HepG2 (cell line): Measurements from ENCODE around the gene PPDPF. TPM values are rescaled to one million over a fixed set of nuclear protein-coding genes. Genes with fewer than 3 reads are reported as not detected.

Experiments
- ARNT2 ChIP-seq: sonication (generic); formaldehyde crosslinking; IDR thresholded peaks from 2 replicates; pipeline ENCODE4 v1.8.0; 2022; ENCODE audit warnings: mild to moderate bottlenecking, low read depth, missing genetic modification reagents, moderate library complexity
- ATF6 ChIP-seq: sonication (generic); formaldehyde crosslinking; conservative IDR thresholded peaks from 2 replicates; pipeline ENCODE4 v1.4.0; 2020; ENCODE audit warnings: missing genetic modification reagents
- CREM ChIP-seq, 2 experiments: sonication (generic) in 1 of 2; formaldehyde crosslinking in 1 of 2; IDR thresholded peaks; 2 replicates each; pipeline versions ENCODE4 v1.4.0 to v1.6.1; 2016 to 2020; ENCODE audit warnings: antibody characterized with exemption in 1 of 2, mild to moderate bottlenecking in 1 of 2, missing genetic modification reagents in 1 of 2
- DNMT3B ChIP-seq: conservative IDR thresholded peaks from 2 replicates; pipeline ENCODE4 v1.6.1; 2016; ENCODE audit warnings: missing biosample characterization, control low read depth
- EHMT2 ChIP-seq: fragments of 200-600 bp; sonication (generic); IDR thresholded peaks from 2 replicates; pipeline ENCODE4 v1.7.0; 2017; ENCODE audit warnings: antibody characterized with exemption, low read depth, low read length, borderline replicate concordance
- HMGA1 ChIP-seq: sonication (generic); formaldehyde crosslinking; conservative IDR thresholded peaks from 2 replicates; pipeline ENCODE4 v1.4.0; 2020; ENCODE audit warnings: missing genetic modification reagents
- HOXA5 ChIP-seq: sonication (generic); formaldehyde crosslinking; IDR thresholded peaks from 2 replicates; pipeline ENCODE4 v1.4.0; 2020; ENCODE audit warnings: missing genetic modification reagents
- KDM5A ChIP-seq: fragments of 200-600 bp; sonication (generic); IDR thresholded peaks from 2 replicates; pipeline ENCODE4 v1.7.0; 2018; ENCODE audit warnings: antibody characterized with exemption, mild to moderate bottlenecking, low read length, borderline replicate concordance
- NBN ChIP-seq: fragments of 450-650 bp; conservative IDR thresholded peaks from 2 replicates; pipeline ENCODE4 v1.6.1; 2017
- SMARCE1 ChIP-seq: fragments of 450-650 bp; IDR thresholded peaks from 2 replicates; pipeline ENCODE4 v1.6.1; 2017; ENCODE audit warnings: borderline replicate concordance
- TARDBP ChIP-seq: sonication (generic); formaldehyde crosslinking; IDR thresholded peaks from 2 replicates; pipeline ENCODE4 v1.8.0; 2022; ENCODE audit warnings: mild to moderate bottlenecking, missing genetic modification reagents
- TBX2 ChIP-seq: sonication (generic); formaldehyde crosslinking; IDR thresholded peaks from 2 replicates; pipeline ENCODE4 v1.5.0; 2020; ENCODE audit warnings: missing genetic modification reagents, mild to moderate bottlenecking, borderline replicate concordance
- TEAD3 ChIP-seq: optimal IDR thresholded peaks from 2 replicates; pipeline ENCODE3; 2016; ENCODE audit warnings: borderline replicate concordance
- ZBTB7B ChIP-seq: sonication (generic); formaldehyde crosslinking; IDR thresholded peaks from 2 replicates; pipeline ENCODE4 v1.4.0; 2020; ENCODE audit warnings: missing genetic modification reagents
- ZFP36L2 ChIP-seq: sonication (generic); formaldehyde crosslinking; IDR thresholded peaks from 2 replicates; pipeline ENCODE4 v1.4.0; 2020; ENCODE audit warnings: missing genetic modification reagents
- ZNF207 ChIP-seq: fragments of 450-650 bp; IDR thresholded peaks from 2 replicates; pipeline ENCODE4 v1.6.1; 2016; ENCODE audit warnings: antibody characterized with exemption, borderline replicate concordance
- ZNF275 ChIP-seq: sonication (generic); formaldehyde crosslinking; IDR thresholded peaks from 2 replicates; pipeline ENCODE4 v1.8.0; 2022; ENCODE audit warnings: missing genetic modification reagents, mild to moderate bottlenecking, inconsistent platforms, borderline replicate concordance
- ZNF34 ChIP-seq: sonication (generic); formaldehyde crosslinking; IDR thresholded peaks from 2 replicates; pipeline ENCODE4 v1.4.0; 2020; ENCODE audit warnings: mild to moderate bottlenecking, missing genetic modification reagents, borderline replicate concordance
- ZNF510 ChIP-seq: sonication (generic); formaldehyde crosslinking; IDR thresholded peaks from 2 replicates; pipeline ENCODE4 v1.4.0; 2020; ENCODE audit warnings: low read depth, mild to moderate bottlenecking, missing genetic modification reagents
- ZNF788 ChIP-seq: sonication (generic); formaldehyde crosslinking; IDR thresholded peaks from 2 replicates; pipeline ENCODE4 v1.5.0; 2020; ENCODE audit warnings: mild to moderate bottlenecking, missing genetic modification reagents, borderline replicate concordance
- ZSCAN12 ChIP-seq: sonication (generic); formaldehyde crosslinking; IDR thresholded peaks from 2 replicates; pipeline ENCODE4 v1.9.0; 2021; ENCODE audit warnings: mild to moderate bottlenecking, missing genetic modification reagents
- ZUFSP ChIP-seq: sonication (generic); formaldehyde crosslinking; IDR thresholded peaks from 2 replicates; pipeline ENCODE4 v1.9.0; 2021; ENCODE audit warnings: missing genetic modification reagents, mild to moderate bottlenecking, borderline replicate concordance
- polyA plus RNA-seq, 8 experiments: library from polyadenylated mRNA; depleted of rRNA in 3 of 8; stranded (reverse) in 7 of 8; unstranded in 1 of 8; fragments of >200 nt; fragmentation: Illumina TruSeq in 4 of 8; extraction: Trizol in 4 of 8; gene quantifications; 2 replicates each; pipeline versions ENCODE4 v1.2.1 to v1.2.3, GENCODE V29; 2011 to 2016; ENCODE audit warnings: low read depth in 4 of 8, missing spikeins in 1 of 8, mixed read lengths in 1 of 8; ENCODE audit not compliant: insufficient read depth in 1 of 8
- total RNA-seq, 5 experiments: library from RNA; depleted of rRNA; stranded (reverse); fragments of >200 nt; fragmentation: Illumina TruSeq; extraction: Trizol; gene quantifications; 2 replicates each; pipeline ENCODE4 v1.2.3, GENCODE V29; 2016; ENCODE audit warnings: low read depth in 1 of 5
- TF ChIP-seq, protein P1 (sequence below): sonication (generic); formaldehyde crosslinking; IDR thresholded peaks from 2 replicates; pipeline ENCODE4 v1.8.0; 2022; ENCODE audit warnings: mild to moderate bottlenecking, missing genetic modification reagents, borderline replicate concordance
- TF ChIP-seq, protein P2 (sequence below): sonication (generic); formaldehyde crosslinking; IDR thresholded peaks from 2 replicates; pipeline ENCODE4 v1.5.1; 2020; ENCODE audit warnings: mild to moderate bottlenecking, missing genetic modification reagents, moderate library complexity

Gene PPDPF
- total and polyA plus RNA-seq, 2 of the 13 experiments (the other 11 are each of a cell fraction or from before 2014, with no cell fraction given): 1.8 to 7.0 TPM

DNA sequence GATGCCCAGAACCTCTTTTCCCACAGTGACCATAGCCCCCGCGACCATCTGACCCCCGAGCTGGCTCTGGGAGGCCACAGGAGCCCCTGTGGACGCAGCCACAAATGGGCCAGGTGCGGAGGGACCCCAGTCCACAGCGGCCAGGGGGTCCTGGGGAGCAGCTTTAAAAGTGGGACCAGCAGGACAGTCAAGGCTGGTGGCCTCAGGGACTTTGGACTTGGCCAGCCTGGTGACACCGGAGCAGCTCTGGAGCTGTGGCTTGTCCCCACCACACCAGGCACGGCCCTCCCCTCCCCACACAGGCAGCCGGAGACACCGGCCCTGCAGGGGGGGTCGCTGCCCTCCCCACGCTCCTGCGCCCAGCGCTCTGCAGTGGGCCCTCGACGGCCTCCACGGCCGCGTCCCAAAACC lies 36.9 kb downstream of the PPDPF start (continued):
- no peak for TF ChIP-seq TEAD3 (CRISPR knock-in tag)
- no peak for TF ChIP-seq HMGA1
- TF ChIP-seq DNMT3B: no peak
- peak; percentile 46; the same call in 1 of the 2 replicates for TF ChIP-seq ZBTB7B
- no peak for TF ChIP-seq TARDBP (CRISPR knock-in tag)
- TF ChIP-seq, protein P1, sequence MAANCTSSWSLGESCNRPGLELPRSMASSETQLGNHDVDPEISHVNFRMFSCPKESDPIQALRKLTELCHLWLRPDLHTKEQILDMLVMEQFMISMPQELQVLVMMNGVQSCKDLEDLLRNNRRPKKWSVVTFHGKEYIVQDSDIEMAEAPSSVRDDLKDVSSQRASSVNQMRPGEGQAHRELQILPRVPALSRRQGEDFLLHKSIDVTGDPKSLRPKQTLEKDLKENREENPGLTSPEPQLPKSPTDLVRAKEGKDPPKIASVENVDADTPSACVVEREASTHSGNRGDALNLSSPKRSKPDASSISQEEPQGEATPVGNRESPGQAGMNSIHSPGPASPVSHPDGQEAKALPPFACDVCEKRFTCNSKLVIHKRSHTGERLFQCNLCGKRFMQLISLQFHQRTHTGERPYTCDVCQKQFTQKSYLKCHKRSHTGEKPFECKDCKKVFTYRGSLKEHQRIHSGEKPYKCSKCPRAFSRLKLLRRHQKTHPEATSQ (CRISPR knock-in tag): no peak
- 0 out of 2 replicates have a peak, but pooled peaks have one; percentile 42 for TF ChIP-seq ZNF34 (CRISPR knock-in tag)
- TF ChIP-seq NBN: no peak
- TF ChIP-seq EHMT2: no peak
- TF ChIP-seq ATF6 (CRISPR knock-in tag): no peak
- no peak for TF ChIP-seq SMARCE1
- no peak for TF ChIP-seq CREM (IDR thresholded peaks at IDR 0.05)
- no peak for TF ChIP-seq CREM (CRISPR knock-in tag; IDR thresholded peaks at IDR 0.05)
- TF ChIP-seq ZNF510 (CRISPR knock-in tag): no peak
- no peak for TF ChIP-seq ZNF207
- TF ChIP-seq ZFP36L2 (CRISPR knock-in tag): no peak
- no peak for TF ChIP-seq ZUFSP (CRISPR knock-in tag)
- no peak for TF ChIP-seq ZSCAN12 (CRISPR knock-in tag)
- peak; percentile 27; the same call in 1 of the 2 replicates for TF ChIP-seq TBX2 (CRISPR knock-in tag)
- TF ChIP-seq, protein P2, sequence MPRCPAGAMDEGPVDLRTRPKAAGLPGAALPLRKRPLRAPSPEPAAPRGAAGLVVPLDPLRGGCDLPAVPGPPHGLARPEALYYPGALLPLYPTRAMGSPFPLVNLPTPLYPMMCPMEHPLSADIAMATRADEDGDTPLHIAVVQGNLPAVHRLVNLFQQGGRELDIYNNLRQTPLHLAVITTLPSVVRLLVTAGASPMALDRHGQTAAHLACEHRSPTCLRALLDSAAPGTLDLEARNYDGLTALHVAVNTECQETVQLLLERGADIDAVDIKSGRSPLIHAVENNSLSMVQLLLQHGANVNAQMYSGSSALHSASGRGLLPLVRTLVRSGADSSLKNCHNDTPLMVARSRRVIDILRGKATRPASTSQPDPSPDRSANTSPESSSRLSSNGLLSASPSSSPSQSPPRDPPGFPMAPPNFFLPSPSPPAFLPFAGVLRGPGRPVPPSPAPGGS (CRISPR knock-in tag): no peak
- TF ChIP-seq ARNT2 (CRISPR knock-in tag): no peak
- TF ChIP-seq HOXA5 (CRISPR knock-in tag): no peak
- peak; percentile 44; the same call in 1 of the 2 replicates for TF ChIP-seq ZNF788 (CRISPR knock-in tag)
- TF ChIP-seq KDM5A: no peak
- no peak for TF ChIP-seq ZNF275 (CRISPR knock-in tag)
